Stromal cell of bone marrow (primary cell): ENCODE results near the gene NT5E.

Experiments used
- DNase-seq: peaks from one replicate; pipeline ENCODE4 v3.0.0-alpha.2; 2012; ENCODE audit warnings: low read depth

NT5E gene

DNA sequence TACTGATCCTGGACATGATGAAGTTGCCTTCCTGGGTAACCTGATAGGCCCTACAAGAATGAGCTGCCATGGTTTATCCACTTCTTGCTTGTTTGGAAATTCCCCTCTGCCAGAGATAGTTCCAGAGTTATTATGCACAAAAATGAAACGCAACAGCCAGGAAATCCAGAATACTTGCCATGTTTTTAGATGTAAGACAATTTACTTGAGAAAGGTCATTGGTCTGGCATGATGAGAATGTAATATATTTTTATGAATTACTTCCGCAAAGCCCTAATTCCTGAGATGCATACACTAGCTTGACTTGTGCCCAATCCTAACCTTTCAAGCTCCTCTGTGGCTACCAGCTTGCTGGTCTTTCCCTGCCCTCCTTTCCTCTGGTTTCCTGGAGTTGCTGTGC is 27.9 kb upstream of the NT5E start:
- no peak for DNase-seq

DNA sequence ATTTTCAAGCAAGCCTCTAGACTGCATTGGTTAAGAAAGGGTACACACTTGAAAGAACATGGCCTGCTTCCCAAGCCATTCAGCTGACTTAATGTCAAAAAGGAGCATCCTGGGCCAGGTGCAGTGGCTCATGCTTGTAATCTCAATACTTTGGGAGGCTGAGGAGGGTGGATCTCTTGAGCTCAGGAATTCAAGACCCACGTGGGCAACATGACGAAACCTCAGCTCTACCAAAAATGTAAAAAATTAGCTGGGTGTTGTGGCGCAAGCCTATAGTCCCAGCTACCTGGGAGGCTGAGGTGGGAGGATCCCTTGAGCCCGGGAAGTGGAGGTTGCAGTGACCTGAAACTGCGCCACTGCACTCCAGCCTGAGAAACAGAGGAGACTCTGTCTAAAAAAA is 26.9 kb upstream of the NT5E start:
- no peak for DNase-seq

DNA sequence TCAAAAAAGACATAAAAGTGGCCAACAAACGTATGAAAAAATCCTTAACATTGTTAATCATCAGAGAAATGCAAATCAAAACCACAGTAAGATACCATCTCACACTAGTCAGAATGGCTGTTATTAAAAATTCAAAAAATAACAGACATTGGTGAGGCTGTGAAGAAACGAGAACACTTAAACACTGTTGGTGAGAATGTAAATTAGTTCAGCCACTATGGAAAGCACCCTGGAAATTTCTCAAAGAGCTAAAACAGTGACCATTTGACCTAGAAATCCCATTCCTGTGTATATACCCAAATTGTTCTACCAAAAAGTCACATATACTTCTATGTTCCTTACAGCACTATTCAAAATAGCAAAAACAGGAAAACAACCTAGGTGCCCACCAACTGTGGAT is 24.9 kb upstream of the NT5E start:
- no peak for DNase-seq

DNA sequence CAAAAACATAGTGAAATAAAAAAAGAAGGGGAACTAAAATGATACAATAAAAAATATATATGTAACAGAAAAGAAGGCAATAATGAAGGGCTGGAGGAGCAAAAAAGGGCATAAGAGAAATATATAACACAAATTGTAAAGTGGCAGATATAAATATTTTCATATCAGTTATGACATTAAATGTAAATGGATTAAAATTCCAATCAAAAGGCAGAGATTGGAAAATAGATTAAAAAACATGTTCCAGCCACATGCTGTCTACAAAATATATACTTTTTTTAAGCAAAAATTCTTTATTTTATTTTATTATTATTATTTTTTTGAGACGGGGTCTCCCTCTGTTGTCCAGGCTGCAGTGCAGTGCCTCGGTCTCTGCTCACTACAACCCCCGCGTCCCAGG is 23.9 kb upstream of the NT5E start:
- no peak for DNase-seq

DNA sequence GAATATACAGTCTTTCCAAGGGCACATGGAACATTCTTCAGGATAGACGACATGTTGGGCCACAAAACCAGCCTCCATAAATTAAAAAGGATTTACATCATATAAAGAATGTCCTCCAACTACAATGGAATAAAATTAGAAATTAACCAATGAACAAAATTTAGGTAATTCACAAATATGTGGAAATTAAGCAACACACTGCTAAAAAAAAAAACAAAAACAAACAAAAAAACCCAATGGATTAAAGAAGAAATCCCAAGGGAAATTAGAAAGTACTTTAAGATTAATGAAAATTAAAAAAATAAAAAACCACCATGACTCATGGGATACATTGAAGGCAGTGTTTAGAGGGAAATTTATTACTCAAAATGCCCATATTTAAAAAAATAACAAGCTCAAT is 21.4 kb upstream of the NT5E start:
- DNase-seq = no peak

DNA sequence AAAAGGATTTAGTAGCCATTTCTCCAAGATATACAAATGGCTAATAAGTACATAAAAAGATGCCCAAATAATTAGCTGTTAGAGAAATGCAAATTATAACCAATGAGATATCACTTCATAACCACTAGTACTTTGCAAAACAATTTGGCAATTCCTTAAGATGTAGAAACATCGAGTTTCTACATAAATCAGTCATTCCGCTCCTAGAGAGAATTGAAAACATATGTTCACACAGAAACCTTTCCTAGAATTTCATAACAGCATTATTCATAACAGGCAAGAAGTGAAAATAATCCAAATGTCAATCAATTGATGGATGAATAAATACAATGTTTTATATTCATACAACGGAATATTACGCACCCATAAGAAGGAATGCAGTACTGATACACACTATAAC is 20.5 kb upstream of the NT5E start:
- no peak for DNase-seq

DNA sequence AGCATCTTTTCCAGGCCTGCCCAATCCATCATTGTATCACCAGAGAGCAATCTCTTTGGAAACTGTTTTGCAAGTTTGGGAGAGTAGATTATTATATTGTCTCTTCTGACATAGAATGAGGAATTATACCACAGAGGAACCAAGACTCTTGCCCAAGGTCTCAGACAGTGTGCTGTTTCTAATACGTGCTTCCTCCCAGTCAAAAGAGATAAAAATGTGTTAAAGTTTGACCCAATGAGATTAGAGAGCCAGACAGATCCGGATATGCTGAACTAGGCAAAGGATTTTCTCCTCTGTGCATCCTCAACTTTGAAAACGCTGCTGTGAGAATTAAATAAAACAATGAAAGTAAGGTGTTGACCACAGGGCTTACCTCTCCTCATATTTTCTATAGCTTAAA is 18.6 kb upstream of the NT5E start:
- no peak for DNase-seq

DNA sequence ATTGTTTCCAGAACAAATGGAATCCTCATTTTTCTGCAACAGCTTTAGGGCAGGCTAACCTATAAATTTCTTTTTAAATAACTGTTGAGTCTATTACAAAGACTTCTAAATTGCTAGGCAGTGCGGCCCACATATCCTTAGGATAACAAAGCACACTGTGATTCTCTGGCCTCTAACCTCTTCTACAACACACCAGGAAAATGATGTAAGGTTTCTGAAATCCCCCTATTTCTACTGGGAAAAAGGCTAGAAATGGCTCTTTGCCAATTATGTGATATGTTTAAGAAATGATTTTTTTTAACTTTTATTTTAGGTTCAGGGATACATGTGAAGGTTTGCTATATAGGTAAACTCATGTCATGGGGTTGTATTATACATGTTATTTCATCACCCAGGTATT is 17.3 kb upstream of the NT5E start:
- no peak for DNase-seq

DNA sequence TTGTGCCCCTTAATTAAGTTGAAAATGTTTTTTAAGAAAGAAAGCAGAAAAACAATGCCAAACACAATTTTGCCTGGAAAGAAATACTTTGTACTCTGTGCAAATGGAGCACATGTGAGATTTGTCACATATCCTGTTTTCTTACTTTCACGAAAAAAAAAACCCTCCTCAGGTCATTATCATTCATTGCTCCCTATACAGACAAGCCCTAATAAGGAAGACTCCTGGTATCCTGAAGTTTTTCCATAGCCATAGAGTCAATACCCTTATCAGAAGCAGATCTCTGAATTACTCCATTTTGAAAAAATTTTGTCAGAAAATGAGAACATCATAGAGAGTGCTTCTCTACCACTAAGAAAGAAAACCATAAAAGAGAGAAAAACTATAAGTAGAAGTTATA is 14.0 kb upstream of the NT5E start:
- DNase-seq = no peak

DNA sequence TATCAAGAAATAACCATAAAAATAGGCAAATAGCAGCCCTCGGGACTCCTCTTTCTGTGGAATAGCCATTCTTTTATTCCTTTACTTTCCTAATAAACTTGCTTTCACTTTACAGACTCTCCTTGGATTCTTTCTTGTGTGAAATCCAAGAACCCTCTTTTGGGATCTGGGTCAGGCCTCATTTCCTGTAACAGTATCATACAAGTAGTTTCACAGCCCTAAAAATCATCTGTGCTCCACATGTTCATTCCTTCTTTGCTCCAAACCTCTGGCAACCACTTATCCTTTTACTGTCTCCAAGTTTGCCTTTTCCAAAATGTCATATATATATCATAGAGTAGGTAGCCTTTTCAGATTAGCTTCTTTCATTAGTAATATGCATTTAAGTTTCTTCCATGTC is 13.5 kb upstream of the NT5E start:
- DNase-seq = peak; percentile 78

DNA sequence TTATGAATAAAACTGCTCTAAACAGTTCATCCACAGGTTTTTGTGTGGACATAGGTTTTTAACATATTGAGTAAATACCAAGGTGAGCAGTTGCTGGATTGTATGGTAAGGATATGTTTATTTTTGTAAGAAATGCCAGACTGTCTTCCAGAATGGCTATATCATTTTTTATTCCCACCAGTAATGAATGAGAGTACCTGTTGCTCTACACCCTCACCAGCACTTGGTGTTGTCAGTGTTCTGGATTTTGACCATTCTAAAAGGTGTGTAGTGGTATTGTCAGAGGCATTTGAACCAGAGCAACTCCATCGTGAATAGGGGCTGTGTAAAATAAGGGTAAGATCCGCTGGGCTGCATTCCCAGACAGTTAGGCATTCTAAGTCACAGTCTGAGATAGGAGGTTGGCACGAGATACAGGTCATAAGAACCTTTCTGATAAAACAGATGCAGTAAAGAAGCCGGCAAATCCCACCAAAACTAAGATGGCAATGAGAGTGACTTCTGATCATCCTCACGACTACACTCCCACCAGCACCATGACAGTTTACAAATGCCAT is 12.9 kb upstream of the NT5E start:
- DNase-seq = no peak

DNA sequence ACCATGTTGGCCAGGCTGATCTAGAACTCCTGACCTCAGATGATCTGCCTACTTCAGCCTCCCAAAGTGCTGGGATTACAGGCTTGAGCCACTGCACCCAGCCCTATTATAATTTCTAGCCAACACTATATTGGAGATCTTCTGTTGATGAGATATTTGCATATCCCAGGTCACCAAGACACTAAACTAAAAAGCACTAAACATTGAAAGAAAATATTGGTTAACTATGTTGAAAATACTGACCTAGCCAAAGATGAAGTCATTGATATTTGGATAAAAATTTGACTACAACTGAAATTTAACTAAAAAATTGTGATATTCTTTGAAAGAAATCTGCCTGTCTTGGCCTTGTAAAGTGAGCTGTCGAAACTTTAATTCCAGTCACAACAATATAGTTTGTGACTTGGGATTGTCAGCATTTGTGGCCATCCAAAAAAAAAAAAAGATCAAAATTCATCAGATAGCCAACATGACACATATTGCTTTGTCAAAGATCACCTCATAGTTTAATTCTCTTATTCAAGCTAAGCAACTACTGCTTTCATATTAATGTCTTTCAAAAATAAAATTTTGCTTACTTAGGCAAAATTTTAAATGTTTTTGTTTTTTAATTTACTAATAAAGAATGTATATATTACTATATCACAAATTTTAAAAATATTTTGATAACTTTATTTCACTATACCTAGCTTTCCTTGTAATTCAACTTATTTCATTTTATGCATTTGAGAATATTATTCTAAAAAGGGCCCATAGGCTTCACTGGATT is 6.3 kb upstream of the NT5E start:
- no peak for DNase-seq

DNA sequence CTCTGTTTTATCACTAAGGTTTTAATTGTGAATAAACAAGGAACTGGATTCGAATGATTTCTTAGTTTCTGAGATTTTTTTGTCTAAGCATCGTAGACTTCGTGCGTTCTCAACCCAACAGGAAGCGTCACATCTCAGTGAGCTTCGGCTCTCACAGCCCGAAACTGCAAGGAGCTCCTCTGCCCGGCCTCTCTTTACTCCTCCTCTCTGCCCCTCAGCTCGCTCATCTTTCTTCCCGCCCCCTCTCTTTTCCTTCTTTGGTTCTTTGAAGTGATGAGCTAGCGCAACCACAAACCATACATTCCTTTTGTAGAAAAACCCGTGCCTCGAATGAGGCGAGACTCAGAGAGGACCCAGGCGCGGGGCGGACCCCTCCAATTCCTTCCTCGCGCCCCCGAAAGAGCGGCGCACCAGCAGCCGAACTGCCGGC is 480 bp upstream of the NT5E start:
- peak; percentile 86 for DNase-seq

DNA sequence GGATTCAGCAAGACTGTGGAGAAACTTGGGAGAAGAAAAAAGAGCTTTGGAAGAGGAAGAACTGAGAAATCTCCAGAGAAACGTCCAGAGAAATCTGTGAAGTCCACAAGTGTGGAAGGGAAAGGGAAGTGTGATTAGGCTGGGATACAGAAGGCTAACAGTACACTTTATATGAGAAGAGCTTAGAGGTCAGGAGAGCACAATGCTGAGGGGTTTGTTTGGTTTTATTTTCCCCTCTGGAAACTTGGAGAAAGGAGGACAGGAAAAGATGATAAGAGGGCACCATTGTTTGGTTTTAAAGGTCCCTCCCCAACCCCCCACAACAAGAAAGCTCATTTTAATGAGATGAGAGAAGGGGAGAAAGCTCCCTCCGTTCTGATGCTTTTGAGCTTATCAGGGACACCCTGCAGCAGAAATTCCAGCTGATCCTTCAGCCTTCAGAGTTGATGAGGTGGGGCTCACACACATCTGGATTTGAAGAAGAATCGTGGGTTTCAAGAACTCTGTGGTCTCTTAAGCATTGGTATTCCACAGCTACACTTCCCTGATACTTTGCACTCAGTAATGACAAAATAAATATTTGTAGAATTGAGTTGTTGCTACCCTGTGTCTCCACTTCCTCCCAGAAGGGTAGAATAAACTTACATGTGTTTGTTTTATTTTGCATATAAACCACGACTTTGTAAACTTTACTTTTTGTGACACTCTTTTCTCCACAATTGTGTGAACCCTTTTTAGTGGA is 1.9 kb downstream of the NT5E start:
- DNase-seq = no peak

DNA sequence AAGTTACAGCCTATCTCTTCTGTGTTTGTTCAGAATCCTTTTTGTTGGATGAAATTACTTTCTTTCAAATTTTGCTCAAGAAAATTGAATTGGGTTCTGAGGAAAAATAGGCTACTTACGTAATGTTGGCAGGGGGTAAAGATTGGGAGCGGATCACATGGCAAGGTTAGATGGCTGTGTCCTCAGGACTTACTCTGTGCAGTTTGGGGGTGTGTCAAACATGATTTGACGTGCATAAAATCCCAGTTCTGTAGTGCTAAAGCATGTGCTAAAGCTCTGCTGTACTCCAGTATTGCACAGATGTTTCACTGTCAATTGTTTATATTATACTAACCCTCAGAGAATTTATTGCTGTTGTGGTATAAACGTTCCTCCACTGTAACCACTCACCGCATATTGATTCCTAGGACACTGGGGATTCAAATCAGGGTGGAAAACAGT is 2.6 kb downstream of the NT5E start:
- DNase-seq = peak; percentile 67

DNA sequence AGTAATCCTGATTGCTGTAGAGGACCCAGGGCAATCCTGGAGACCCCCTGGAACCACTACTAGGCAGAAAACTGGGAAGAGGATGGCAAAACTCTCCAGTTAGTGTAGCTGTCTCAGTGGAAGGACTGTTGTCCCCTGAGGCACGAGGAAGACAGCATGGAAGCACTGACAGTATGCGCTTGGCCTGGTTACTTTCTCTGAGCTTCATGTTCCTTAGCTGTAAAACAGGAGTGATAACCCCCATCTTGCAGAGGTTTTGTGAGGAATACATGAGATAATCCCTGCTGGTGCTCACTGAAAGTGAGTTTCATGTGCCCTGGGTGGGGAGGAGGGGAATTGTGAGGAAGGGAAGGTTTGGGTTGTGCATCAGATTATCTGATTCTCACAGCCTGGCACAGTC is 3.2 kb downstream of the NT5E start:
- no peak for DNase-seq

DNA sequence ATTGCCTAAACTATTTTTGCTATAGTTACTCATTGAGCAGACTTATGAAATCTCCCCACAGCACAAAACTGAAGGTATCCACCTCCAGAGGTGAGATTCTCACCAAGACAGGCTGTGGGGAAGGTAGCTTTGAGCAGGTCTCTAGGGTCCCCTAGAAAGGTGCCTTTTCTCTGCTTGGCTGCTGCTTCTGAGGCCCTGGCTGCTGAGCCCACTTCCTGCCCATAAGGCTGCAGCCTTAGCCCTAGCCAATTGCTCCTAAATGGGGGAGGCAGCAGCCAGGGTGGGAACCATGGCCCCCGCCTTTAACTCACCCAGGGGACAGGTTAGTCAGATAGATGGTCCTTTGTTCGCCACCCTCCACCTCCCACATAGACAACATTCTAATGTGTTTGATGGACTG is 3.6 kb downstream of the NT5E start:
- no peak for DNase-seq

DNA sequence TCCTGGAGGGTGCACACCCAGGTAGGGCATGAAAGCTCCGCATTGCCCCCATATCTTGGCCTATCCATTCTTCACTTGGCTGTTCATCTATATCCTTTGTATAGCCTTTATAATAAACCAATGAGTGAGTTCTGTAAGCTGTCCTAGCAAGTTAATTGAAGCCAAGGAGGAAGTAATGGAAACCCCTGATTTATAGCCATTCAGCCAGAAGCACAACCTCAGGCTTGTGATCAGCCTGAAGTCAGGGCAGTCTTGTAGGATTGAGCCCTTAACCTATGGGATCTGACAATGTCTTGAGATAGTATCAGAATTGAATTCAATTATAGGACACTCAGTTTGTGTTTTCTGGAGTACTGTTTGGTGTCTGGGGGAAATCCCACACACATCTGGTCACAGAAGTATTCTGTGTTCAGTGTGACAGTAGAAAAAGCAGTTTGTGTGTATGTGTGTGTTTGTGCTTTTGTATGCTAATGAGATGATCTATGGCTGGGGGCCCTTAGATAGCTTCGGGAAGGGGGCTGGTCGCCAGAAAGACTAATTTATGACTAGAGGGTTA is 5.7 kb downstream of the NT5E start:
- DNase-seq = no peak

DNA sequence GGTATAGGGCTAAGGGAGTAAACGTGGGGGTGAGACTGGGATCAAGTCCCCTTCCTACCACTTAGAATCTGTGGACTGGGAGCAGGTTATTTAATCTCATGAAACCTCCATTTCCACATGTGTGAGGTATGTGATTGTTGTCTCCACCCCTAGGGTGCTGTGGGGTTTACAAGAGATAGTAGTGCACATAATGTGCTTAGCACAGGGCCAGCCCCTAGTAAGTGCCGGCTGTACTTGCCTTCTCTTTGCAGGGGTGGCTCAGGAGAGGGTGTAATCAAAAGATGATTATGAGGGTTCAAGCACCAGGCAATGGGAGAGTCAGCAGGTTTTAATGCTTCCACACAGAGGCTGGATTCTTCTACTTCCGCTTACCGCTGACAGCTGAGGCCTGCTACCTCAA is 6.9 kb downstream of the NT5E start:
- DNase-seq = no peak

DNA sequence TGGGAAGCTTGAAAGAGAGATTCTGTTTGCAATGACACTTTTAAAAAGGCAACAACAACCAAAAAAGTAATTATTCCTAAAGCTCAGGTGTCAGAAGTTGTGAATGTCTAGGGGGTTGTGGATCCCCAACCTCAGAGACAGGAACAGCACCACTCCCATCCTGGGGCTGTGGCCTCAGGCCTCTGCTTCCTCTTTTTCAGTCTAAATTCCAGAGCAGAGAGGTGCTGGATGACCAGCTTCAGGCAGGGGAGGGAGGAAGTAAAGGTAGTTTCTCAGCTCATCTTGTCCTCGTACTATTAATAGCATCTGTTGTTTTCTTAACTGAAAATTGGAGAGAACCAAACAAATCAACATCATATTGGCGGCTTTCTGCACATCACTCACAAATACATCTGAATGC is 8.3 kb downstream of the NT5E start:
- no peak for DNase-seq

DNA sequence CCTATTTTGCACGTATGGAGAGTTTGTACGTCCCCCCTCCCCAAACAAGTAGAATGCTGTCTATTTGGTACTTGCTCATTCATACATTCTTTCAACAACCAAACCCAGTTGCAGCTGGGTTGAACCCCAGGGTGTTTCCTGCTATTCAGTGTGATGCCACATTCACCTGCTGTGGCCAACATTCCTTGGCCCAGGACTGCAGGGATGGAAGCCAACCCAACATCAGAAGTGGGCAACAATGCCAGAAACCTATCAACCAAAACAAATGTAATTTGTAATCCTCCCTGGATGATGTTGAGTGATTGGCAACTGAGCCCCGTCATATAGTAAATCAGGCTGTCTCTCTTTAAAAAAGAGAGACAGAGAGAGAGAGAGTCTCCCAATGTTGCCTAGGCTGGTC is 8.9 kb downstream of the NT5E start:
- DNase-seq = no peak

DNA sequence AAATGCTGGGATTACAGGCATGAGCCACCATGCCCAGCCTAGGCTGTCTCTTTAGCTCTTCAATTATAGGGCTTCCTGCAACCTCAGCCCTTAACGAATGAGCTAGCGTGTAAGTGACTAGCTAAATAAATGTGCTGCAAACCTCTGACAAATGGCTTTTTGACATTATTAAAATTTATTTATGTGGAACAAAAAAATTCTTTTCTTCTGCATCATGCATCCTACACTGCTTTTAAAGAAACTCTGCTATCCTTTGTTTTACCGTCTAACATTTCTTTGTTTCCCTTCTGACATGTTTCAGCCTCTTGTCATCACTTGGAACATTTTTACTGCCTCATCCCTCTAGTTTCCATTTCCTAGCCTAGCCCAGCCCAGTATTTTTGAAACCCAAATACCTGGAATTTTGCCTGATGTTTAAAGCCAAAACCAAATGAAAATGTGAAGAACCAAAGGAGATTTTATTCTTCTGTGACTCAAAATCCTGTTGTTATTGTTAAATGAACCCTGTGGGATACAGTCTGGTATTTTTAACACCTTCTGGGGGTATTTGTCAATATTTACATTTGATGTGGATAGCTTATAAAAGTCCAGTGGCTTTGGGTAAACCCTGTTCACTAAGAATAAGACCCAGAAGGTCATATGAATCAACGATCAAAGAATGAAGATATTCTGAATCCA is 9.5 kb downstream of the NT5E start:
- peak; percentile 93 for DNase-seq
